GM23338 (cell line): ENCODE results near the gene CACNG7.

Experiments
- CTCF ChIP-seq, 2 experiments: fragments of 200-600 bp in 1 of 2; sonication (generic) in 1 of 2; conservative IDR thresholded peaks; 2 replicates each; pipeline versions ENCODE4 v1.5.1 to v1.6.1; 2016 to 2017; ENCODE audit warnings: antibody characterized with exemption in 2 of 2, low read depth in 2 of 2, mild to moderate bottlenecking in 2 of 2, moderate library complexity in 1 of 2
- EZH2phosphoT487 ChIP-seq: fragments of 200-600 bp; sonication (generic); IDR thresholded peaks from one replicate; pipeline ENCODE4 v1.8.1; 2018; ENCODE audit warnings: antibody characterized with exemption; ENCODE audit not compliant: unreplicated experiment
- POLR2AphosphoS5 ChIP-seq: IDR thresholded peaks from 2 replicates; pipeline ENCODE4 v1.6.1; 2016; ENCODE audit warnings: antibody characterized with exemption, low read depth
- REST ChIP-seq: IDR thresholded peaks from one replicate; pipeline ENCODE4 v1.6.1; 2018; ENCODE audit warnings: antibody characterized with exemption; ENCODE audit not compliant: unreplicated experiment
- ZNF114 ChIP-seq: fragments of 250-450 bp; sonication (Bioruptor Pico); IDR thresholded peaks from 2 replicates; pipeline ENCODE4 v1.5.0; 2020; ENCODE audit warnings: mild to moderate bottlenecking, moderate library complexity
- ZNF462 ChIP-seq: fragments of 250-450 bp; sonication (Bioruptor Pico); IDR thresholded peaks from 2 replicates; pipeline ENCODE4 v1.5.0; 2020; ENCODE audit warnings: mild to moderate bottlenecking, moderate library complexity

DNA sequence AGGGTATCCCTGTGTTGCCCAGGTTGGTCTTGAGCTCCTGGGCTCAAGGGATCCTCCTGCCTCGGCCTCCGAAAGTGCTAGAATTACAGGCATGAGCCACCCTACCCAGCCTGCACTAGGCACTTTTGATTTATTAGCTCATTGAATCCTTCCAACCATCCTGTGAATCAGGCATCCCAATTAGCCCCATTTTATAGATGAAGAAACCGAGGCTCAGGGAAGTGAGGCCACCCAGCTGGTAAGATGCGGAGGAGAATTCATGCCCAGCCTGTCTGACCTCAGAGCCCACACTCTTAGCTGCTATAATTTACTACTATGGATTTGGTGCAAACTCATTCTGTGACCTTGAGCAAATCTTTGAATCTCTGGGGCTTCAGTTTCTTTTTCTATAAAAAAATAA lies 35.9 kb downstream of the CACNG7 start:
- no peak for TF ChIP-seq CTCF (conservative IDR thresholded peaks at IDR 0.05; ENCODE audit: low read depth in 2 of 2)
- no peak for TF ChIP-seq POLR2AphosphoS5
- TF ChIP-seq EZH2phosphoT487: no peak
- no peak for TF ChIP-seq REST
- TF ChIP-seq ZNF114 (CRISPR knock-in tag): no peak
- TF ChIP-seq ZNF462: no peak
